K562 (cell line): ENCODE results near the gene SLC1A7. TPM values are rescaled to one million over a fixed set of nuclear protein-coding genes. Genes with fewer than 3 reads are reported as not detected.

Source experiments
- ATAC-seq: fragments of 200-7000 bp; cut with Tn5 transposase; 3 replicates; pipeline ENCODE4 v1.9.1; 2020; ENCODE audit warnings: moderate library complexity
- BruUV-seq: library from RNA; stranded (reverse); fragments of 400-500 nt; replicated peaks from 2 replicates; lab custom pipeline; 2021; lab: Mats Ljungman, UMichigan
- CTCF ChIA-PET: fragments of 300-600 bp; formaldehyde crosslinking; extraction: SDS; loops from one replicate; lab custom pipeline; 2021; ENCODE audit warnings: low intra/inter-chr PET ratio; lab: Yijun Ruan, JAX
- POLR2A ChIA-PET: fragments of 300-600, 350-650 bp; sonication (Branson Sonifier 250); formaldehyde crosslinking; extraction: SDS; loops from one replicate; lab custom pipeline; 2021; ENCODE audit warnings: antibody characterized with exemption, inconsistent platforms; lab: Yijun Ruan, JAX
- DNase-seq, 4 experiments: peaks; one replicate each; pipeline versions ENCODE4 v3.0.0 to v3.0.0-alpha.2; 2011 to 2018; ENCODE audit warnings: low spot score in 3 of 4, mixed read lengths in 3 of 4; ENCODE audit errors: extremely low read depth in 1 of 4
- FAIRE-seq: peaks from 2 replicates; lab custom pipeline; 2011; peaks lifted over from hg19 to GRCh38; lab: Jason Lieb, UNC
- H2AFZ ChIP-seq: 2 replicates; pipeline ENCODE4 v1.6.0; 2011; ENCODE audit warnings: low read depth, low read length, control low read depth, inconsistent platforms
- H3K27ac ChIP-seq: fragments of 200-600 bp; 3 replicates; pipeline ENCODE4 v1.8.0; 2011; ENCODE audit warnings: low read depth, mild to moderate bottlenecking, control low read depth, inconsistent platforms, low read length, moderate library complexity, mixed read lengths; ENCODE audit errors: extremely low read depth
- H3K27me3 ChIP-seq, 2 experiments: fragments of 300-600 bp in 1 of 2; 2 replicates in 1 of 2; 3 replicates in 1 of 2; pipeline versions ENCODE4 v1.6.0 to v1.8.0; 2011; ENCODE audit warnings: inconsistent platforms in 2 of 2, low read length in 2 of 2, mild to moderate bottlenecking in 1 of 2, mixed read lengths in 1 of 2, moderate library complexity in 1 of 2; ENCODE audit not compliant: control insufficient read depth in 2 of 2, insufficient read depth in 2 of 2
- H3K36me3 ChIP-seq: fragments of 300-600 bp; 3 replicates; pipeline ENCODE4 v1.8.0; 2011; ENCODE audit warnings: mild to moderate bottlenecking, low read length, inconsistent platforms; ENCODE audit not compliant: control insufficient read depth, insufficient read depth
- H3K4me1 ChIP-seq, 2 experiments: fragments of 200-600 bp in 1 of 2; replicated peaks in 1 of 2; 2 replicates in 1 of 2; 3 replicates in 1 of 2; pipeline versions ENCODE4 v1.5.1 to v1.8.0; 2011; ENCODE audit warnings: inconsistent platforms in 2 of 2, low read length in 2 of 2, mild to moderate bottlenecking in 1 of 2, mixed read lengths in 1 of 2, moderate library complexity in 1 of 2; ENCODE audit not compliant: control insufficient read depth in 2 of 2, insufficient read depth in 2 of 2
- H3K4me2 ChIP-seq: 2 replicates; pipeline ENCODE4 v1.6.1; 2011; ENCODE audit warnings: low read length, control low read depth, inconsistent platforms, mixed read lengths; ENCODE audit not compliant: insufficient read depth
- H3K4me3 ChIP-seq: fragments of 200-600 bp; sonication (generic), shearing (Covaris generic); 2 replicates; pipeline ENCODE4 v1.5.1; 2016; ENCODE audit warnings: control low read depth, inconsistent platforms
- H3K79me2 ChIP-seq: fragments of 200-600 bp; 3 replicates; pipeline ENCODE4 v1.8.0; 2011; ENCODE audit warnings: low read length, inconsistent platforms; ENCODE audit not compliant: control insufficient read depth, insufficient read depth
- H3K9ac ChIP-seq, 2 experiments: 2 replicates each; pipeline versions ENCODE4 v1.6.0 to v1.6.1; 2011; ENCODE audit warnings: low read depth in 2 of 2, low read length in 2 of 2, control low read depth in 1 of 2, inconsistent platforms in 1 of 2, mild to moderate bottlenecking in 1 of 2, mixed read lengths in 1 of 2; ENCODE audit not compliant: insufficient read depth in 1 of 2
- H3K9me1 ChIP-seq: one replicate; pipeline ENCODE4 v1.6.0; 2011; ENCODE audit warnings: inconsistent platforms, mild to moderate bottlenecking, low read length, moderate library complexity; ENCODE audit not compliant: control insufficient read depth, insufficient read depth
- H3K9me3 ChIP-seq: replicated peaks from 2 replicates; pipeline ENCODE4 v1.5.1; 2011; ENCODE audit warnings: low read depth, low read length, inconsistent platforms; ENCODE audit not compliant: control insufficient read depth, insufficient read depth
- H4K20me1 ChIP-seq: replicated peaks from 2 replicates; pipeline ENCODE4 v1.6.1; 2011; ENCODE audit warnings: low read length, inconsistent platforms, mixed read lengths; ENCODE audit not compliant: control insufficient read depth, insufficient read depth
- CEBPB ChIP-seq: fragments of 450-650 bp; IDR thresholded peaks from 2 replicates; pipeline ENCODE4 v1.6.1; 2016; ENCODE audit warnings: missing genetic modification characterization, missing compliant biosample characterization
- CHD1 ChIP-seq: fragments of 200-600 bp; sonication (generic); IDR thresholded peaks from one replicate; pipeline ENCODE4 v1.6.1; 2012; ENCODE audit warnings: mild to moderate bottlenecking, moderate library complexity, low read length, inconsistent platforms
- EZH2 ChIP-seq: IDR thresholded peaks from 2 replicates; pipeline ENCODE4 v1.6.1; 2012; ENCODE audit warnings: low read depth, mild to moderate bottlenecking, inconsistent platforms, low read length, borderline replicate concordance
- FUS ChIP-seq: fragments of 200-400 bp; formaldehyde crosslinking; optimal IDR thresholded peaks from 2 replicates; pipeline ENCODE3; 2017; ENCODE audit warnings: low read depth, low read length
- POLR3A ChIP-seq: IDR thresholded peaks from 2 replicates; pipeline ENCODE4 v1.6.1; 2011; ENCODE audit warnings: borderline replicate concordance, mild to moderate bottlenecking, moderate library complexity; ENCODE audit not compliant: insufficient read length, insufficient read depth; ENCODE audit errors: extremely low read depth
- RBBP5 ChIP-seq: fragments of 200-600 bp; sonication (generic); IDR thresholded peaks from 2 replicates; pipeline ENCODE4 v1.6.1; 2012; ENCODE audit warnings: borderline replicate concordance, mild to moderate bottlenecking, low read length, control low read depth, inconsistent platforms; ENCODE audit not compliant: insufficient read depth, poor library complexity, severe bottlenecking
- SNRNP70 ChIP-seq: fragments of 200-400 bp; formaldehyde crosslinking; optimal IDR thresholded peaks from 2 replicates; pipeline ENCODE3; 2017; ENCODE audit warnings: low read depth, low read length
- ZFP1 ChIP-seq: fragments of 450-650 bp; formaldehyde crosslinking; IDR thresholded peaks from 2 replicates; pipeline ENCODE4 v1.4.0; 2020; ENCODE audit warnings: mild to moderate bottlenecking, mixed read lengths
- ZNF24 ChIP-seq: fragments of 450-650 bp; IDR thresholded peaks from 2 replicates; pipeline ENCODE4 v1.6.1; 2016
- ZNF586 ChIP-seq: fragments of 450-650 bp; formaldehyde crosslinking; conservative IDR thresholded peaks from 2 replicates; pipeline ENCODE4 v1.4.0; 2020; ENCODE audit warnings: mild to moderate bottlenecking, moderate library complexity
- WGBS: fragments of 100-300 bp; shearing (Covaris generic); methylation state at CpG from one replicate; pipeline ENCODE4 v1.1.6; 2016; ENCODE audit warnings: low coverage, mixed read lengths; ENCODE audit not compliant: insufficient coverage; ENCODE audit errors: missing lambda C conversion rate; 5-methylcytosine and 5-hydroxymethylcytosine counted together
- in situ Hi-C: fragments of 300-500 bp; cut with MboI; formaldehyde crosslinking; loops from 4 replicates; pipeline ENCODE4 v1.15.0; 2018; ENCODE audit warnings: inconsistent platforms, mixed read lengths
- intact Hi-C: fragments of 100-400 bp; cut with micrococcal nuclease; formaldehyde crosslinking; loops from 2 replicates; pipeline ENCODE4 v1.14.2; 2022
- polyA plus RNA-seq, 8 experiments: library from polyadenylated mRNA; depleted of rRNA in 4 of 8; stranded (reverse) in 5 of 8; unstranded in 3 of 8; fragments of >200 nt; fragmentation: Nextera tagmentation in 2 of 8; fragmentation: Illumina TruSeq in 1 of 8; extraction: Ambion mirVana in 2 of 8; extraction: Trizol in 1 of 8; gene quantifications; 2 replicates each; pipeline versions ENCODE4 v1.2.1 to v1.2.3, GENCODE V29; 2011 to 2014; ENCODE audit warnings: inconsistent platforms in 1 of 8, missing spikeins in 1 of 8
- total RNA-seq, 7 experiments: library from RNA; depleted of rRNA in 6 of 7; stranded (reverse); fragments of >200 nt in 6 of 7; fragmentation: Illumina TruSeq in 2 of 7; extraction: Trizol in 2 of 7; gene quantifications; 2 replicates each; pipeline versions ENCODE4 v1.2.1 to v1.2.3, GENCODE V29; 2011 to 2021; ENCODE audit warnings: low replicate concordance in 1 of 7
- TF ChIP-seq, protein P1 (sequence below): fragments of 150-350 bp; IDR thresholded peaks from 2 replicates; pipeline ENCODE4 v1.6.1; 2014; ENCODE audit warnings: low read depth, mild to moderate bottlenecking, low read length, borderline replicate concordance

SLC1A7 gene
- total and polyA plus RNA-seq, 9 of the 15 experiments (the other 6 are each of a cell fraction or from before 2014, with no cell fraction given) = 0.07 TPM; not detected in 8

DNA sequence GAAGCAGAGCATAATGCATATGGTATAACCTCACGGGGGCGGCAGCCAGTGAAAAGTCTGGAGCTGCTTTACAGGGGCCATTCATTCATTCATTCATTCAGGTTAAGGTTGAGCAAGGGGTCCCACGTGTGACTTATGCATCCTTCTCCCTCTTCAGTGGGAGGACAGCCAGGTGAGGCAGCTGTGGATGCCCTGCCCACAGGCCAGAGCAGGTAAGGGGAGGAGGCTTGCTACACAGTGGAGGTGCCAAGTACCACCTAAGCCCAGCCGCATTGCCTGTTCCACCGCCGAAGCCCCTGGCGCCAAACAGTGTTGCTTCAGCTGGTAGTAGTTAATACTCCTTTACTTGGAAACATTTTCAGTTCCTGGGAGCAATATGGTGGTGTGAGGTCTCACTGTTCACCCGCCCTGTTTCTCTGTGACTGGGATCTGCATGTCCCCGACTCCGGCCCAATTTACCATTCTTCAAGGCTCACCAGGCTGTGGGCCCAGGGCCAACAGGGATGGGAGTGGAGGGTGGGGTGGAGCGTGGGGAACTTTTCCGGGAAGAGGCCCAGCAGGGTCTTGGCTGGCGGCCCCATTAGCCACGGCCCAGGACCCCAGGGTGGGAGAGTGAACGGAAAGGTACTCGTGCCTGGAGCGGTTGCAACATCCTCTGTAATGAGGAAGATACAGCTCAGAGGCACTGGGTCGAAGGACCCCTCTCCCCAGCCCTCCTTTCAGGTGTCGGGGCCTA lies 81.1 kb downstream of the SLC1A7 start:
- 26% methylated on average over 19 of the region's 19 CpGs for WGBS
- no peak for FAIRE-seq
- Histone ChIP-seq H3K4me3 (no peak overlapping the region), H3K4me1 (peaks cover 0 to 22% of the 10 kb centered on the region in 2 experiments; a peak in 2 of 5 replicates), H3K36me3 (no peaks in the 10 kb centered on the region)
- no TSS peak for BruUV-seq
- TF ChIP-seq ZNF24 = peak; percentile 60; the same call in 1 of the 2 replicates
- TF ChIP-seq CEBPB (tag) = peak; percentile 37; the same call in 1 of the 2 replicates
- no peak for TF ChIP-seq SNRNP70
- no peak for TF ChIP-seq ZFP1 (CRISPR knock-in tag)
- TF ChIP-seq FUS = no peak
- TF ChIP-seq, protein P1, sequence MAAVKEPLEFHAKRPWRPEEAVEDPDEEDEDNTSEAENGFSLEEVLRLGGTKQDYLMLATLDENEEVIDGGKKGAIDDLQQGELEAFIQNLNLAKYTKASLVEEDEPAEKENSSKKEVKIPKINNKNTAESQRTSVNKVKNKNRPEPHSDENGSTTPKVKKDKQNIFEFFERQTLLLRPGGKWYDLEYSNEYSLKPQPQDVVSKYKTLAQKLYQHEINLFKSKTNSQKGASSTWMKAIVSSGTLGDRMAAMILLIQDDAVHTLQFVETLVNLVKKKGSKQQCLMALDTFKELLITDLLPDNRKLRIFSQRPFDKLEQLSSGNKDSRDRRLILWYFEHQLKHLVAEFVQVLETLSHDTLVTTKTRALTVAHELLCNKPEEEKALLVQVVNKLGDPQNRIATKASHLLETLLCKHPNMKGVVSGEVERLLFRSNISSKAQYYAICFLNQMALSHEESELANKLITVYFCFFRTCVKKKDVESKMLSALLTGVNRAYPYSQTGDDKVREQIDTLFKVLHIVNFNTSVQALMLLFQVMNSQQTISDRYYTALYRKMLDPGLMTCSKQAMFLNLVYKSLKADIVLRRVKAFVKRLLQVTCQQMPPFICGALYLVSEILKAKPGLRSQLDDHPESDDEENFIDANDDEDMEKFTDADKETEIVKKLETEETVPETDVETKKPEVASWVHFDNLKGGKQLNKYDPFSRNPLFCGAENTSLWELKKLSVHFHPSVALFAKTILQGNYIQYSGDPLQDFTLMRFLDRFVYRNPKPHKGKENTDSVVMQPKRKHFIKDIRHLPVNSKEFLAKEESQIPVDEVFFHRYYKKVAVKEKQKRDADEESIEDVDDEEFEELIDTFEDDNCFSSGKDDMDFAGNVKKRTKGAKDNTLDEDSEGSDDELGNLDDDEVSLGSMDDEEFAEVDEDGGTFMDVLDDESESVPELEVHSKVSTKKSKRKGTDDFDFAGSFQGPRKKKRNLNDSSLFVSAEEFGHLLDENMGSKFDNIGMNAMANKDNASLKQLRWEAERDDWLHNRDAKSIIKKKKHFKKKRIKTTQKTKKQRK = no peak
- TF ChIP-seq EZH2 = peak; percentile 52; the same call in 1 of the 2 replicates
- no peak for TF ChIP-seq RBBP5
- no peak for TF ChIP-seq ZNF586
- no peak for TF ChIP-seq POLR3A
- no peak for TF ChIP-seq CHD1
- TF ChIP-seq, all 486 proteins: peak for 3
- H3K27ac ChIP-seq = no peak overlapping the region
- H4K20me1 ChIP-seq = no peaks in the 10 kb centered on the region
- H3K9me1 ChIP-seq = no peaks in the 10 kb centered on the region
- CTCF ChIA-PET = no interaction called here
- no peak for DNase-seq
- no peak overlapping the region for H3K4me2 ChIP-seq
- H3K79me2 ChIP-seq = no peaks in the 10 kb centered on the region
- POLR2A ChIA-PET = interaction anchor here (0.6 to 1.1 kb wide), 2 partner anchors 18 to 20 kb away, joined by 3 to 4 read pairs; no protein-coding TSS in a partner anchor
- intact Hi-C loops (loop anchor here (1.0 to 10.0 kb wide), 2 partner anchors 48 to 156 kb away; no protein-coding TSS in a partner anchor), in situ Hi-C loops (no loop called here)
- peaks cover 37 to 51% of the 10 kb centered on the region in 2 experiments for H3K27me3 ChIP-seq
- no peak overlapping the region for H2AFZ ChIP-seq
- no peak overlapping the region for H3K9ac ChIP-seq
- ATAC-seq = no peak
- no peaks in the 10 kb centered on the region for H3K9me3 ChIP-seq
